ENCODE results near the gene C5orf15. TPM values are rescaled to one million over a fixed set of nuclear protein-coding genes. Genes with fewer than 3 reads are reported as not detected.
"Not testable (repeated sequence)": the region's sequence is repeated elsewhere in the genome, so short reads cannot be mapped to it uniquely, and the experiment has no call there.

The C5orf15 gene
- total RNA-seq, 1 experiment from 2014 or later: 64.7 TPM

GRCh38 chr5:133938929-133939328 is 29.5 kb downstream of the C5orf15 start:
- no peak for DNase-seq (ENCODE audit: low read depth)

GRCh38 chr5:133938039-133938821 is 30.2 kb downstream of the C5orf15 start:
- no peak for DNase-seq (ENCODE audit: low read depth)

GRCh38 chr5:133937628-133938027 is 30.8 kb downstream of the C5orf15 start:
- not testable (repeated sequence) for DNase-seq (ENCODE audit: low read depth)

GRCh38 chr5:133936651-133937015 is 31.8 kb downstream of the C5orf15 start:
- DNase-seq (ENCODE audit: low read depth): no peak

GRCh38 chr5:133935991-133936650 is 32.3 kb downstream of the C5orf15 start:
- not testable (repeated sequence) for DNase-seq (ENCODE audit: low read depth)

- DNase-seq (ENCODE audit: low read depth): no peak
These were observed 32.8 kb downstream of the C5orf15 start for GRCh38 chr5:133935667-133935940.

- no peak for DNase-seq (ENCODE audit: low read depth)
These were observed 33.4 kb downstream of the C5orf15 start for GRCh38 chr5:133934822-133935666.

- DNase-seq (ENCODE audit: low read depth): no peak
These were observed 34.1 kb downstream of the C5orf15 start for GRCh38 chr5:133934311-133934710.

GRCh38 chr5:133933670-133934295 is 34.6 kb downstream of the C5orf15 start:
- DNase-seq (ENCODE audit: low read depth): no peak

GRCh38 chr5:133933169-133933509 is 35.3 kb downstream of the C5orf15 start:
- DNase-seq (ENCODE audit: low read depth): no peak

- DNase-seq (ENCODE audit: low read depth): no peak
These were observed 35.8 kb downstream of the C5orf15 start for GRCh38 chr5:133932441-133933168.

GRCh38 chr5:133931546-133931945 is 36.9 kb downstream of the C5orf15 start:
- no peak for DNase-seq (ENCODE audit: low read depth)

GRCh38 chr5:133930813-133931090 is 37.7 kb downstream of the C5orf15 start:
- no peak for DNase-seq (ENCODE audit: low read depth)

GRCh38 chr5:133930061-133930812 is 38.2 kb downstream of the C5orf15 start:
- DNase-seq (ENCODE audit: low read depth): peak; percentile 69

GRCh38 chr5:133928587-133929393 is 39.6 kb downstream of the C5orf15 start:
- no peak for DNase-seq (ENCODE audit: low read depth)

GRCh38 chr5:133927300-133928180 is 40.9 kb downstream of the C5orf15 start:
- DNase-seq (ENCODE audit: low read depth): no peak

- DNase-seq (ENCODE audit: low read depth): no peak
These were observed 41.7 kb downstream of the C5orf15 start for GRCh38 chr5:133926489-133927299.
